ENCODE data around the gene CGREF1.

DNA sequence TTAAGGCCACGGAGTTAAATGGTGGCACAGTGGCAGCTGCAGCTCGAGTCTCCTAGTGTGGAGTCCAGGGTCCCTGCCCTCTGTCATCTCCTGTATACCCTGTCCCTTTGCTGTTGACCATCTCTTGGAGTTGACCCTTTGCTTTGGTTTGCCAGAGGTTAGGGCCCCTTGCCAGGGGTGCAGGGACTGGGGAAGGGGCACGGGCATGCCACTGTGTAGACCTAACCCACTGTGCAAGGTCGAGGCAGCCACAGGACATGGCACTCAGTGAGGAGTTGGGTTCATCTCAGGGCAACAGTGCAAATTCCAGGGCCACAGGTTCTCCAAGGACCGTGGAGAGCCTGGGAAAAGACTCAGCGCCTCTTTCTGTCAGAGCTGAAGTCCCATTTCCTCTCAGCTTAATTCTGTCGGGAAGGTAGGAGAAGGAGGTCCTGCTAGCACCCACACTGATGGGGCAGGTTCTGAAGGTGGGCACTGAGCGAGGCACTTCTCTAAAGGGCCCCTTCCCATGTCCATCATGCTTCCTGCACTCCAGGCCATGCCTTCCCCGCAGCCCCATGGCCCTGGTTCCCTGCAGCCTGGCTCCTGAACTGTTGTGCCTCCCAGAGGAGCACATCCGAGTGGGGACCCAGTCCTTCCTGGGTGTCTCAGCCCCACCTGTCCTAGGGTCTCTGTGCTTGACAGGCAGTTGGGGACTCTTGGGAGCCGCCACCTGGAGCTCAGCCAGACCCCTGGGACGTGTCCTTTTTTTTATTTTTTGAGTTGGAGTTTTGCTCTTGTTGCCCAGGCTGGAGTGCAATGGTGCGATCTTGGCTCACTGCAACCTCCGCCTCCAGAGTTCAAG, 29.6 kb downstream of the CGREF1 start:
- TF ChIP-seq CTCF (IDR thresholded peaks at IDR 0.05), result no peak
- TF ChIP-seq EP300 (IDR thresholded peaks at IDR 0.05), result no peak

All from sigmoid colon (tissue), 4 donors.